Panc1 (cell line): ENCODE data around the gene HORMAD2. TPM values are rescaled to one million over a fixed set of nuclear protein-coding genes. Genes with fewer than 3 reads are reported as not detected.

Experiments used
- ATAC-seq: fragments of 200-7000 bp; cut with Tn5 transposase; 2 replicates; pipeline ENCODE4 v1.9.1; 2020; ENCODE audit warnings: mild to moderate bottlenecking, moderate library complexity
- BruUV-seq: library from RNA; stranded (reverse); fragments of 400-500 nt; replicated peaks from 2 replicates; lab custom pipeline; 2021; lab: Mats Ljungman, UMichigan
- CTCF ChIA-PET: fragments of 300-600 bp; sonication (Branson Sonifier 250); formaldehyde crosslinking; loops from one replicate; lab custom pipeline; 2022; ENCODE audit warnings: antibody characterized with exemption; lab: Charles Lee
- POLR2A ChIA-PET: fragments of 300-600 bp; sonication (Branson Sonifier 250); formaldehyde crosslinking; loops from one replicate; lab custom pipeline; 2022; ENCODE audit warnings: antibody characterized with exemption; lab: Charles Lee
- DNase-seq: peaks from one replicate; pipeline ENCODE4 v3.0.0-alpha.2; 2010; ENCODE audit warnings: low read depth, low spot score
- H3K27ac ChIP-seq: 2 replicates; pipeline ENCODE4 v1.5.1; 2011; ENCODE audit warnings: mild to moderate bottlenecking, low read length, inconsistent platforms
- H3K27me3 ChIP-seq: fragments of 200-500 bp; sonication (Bioruptor generic); 2 replicates; pipeline ENCODE4 v1.6.0; 2014; ENCODE audit warnings: low read length, inconsistent platforms; ENCODE audit not compliant: control insufficient read depth, insufficient read depth
- H3K36me3 ChIP-seq: fragments of 200-500 bp; sonication (Bioruptor generic); 2 replicates; pipeline ENCODE4 v1.5.1; 2014; ENCODE audit warnings: inconsistent platforms, mild to moderate bottlenecking, low read length, moderate library complexity; ENCODE audit not compliant: control insufficient read depth, insufficient read depth
- H3K4me1 ChIP-seq: 2 replicates; pipeline ENCODE4 v1.5.1; 2011; ENCODE audit warnings: inconsistent platforms, mild to moderate bottlenecking, low read length, moderate library complexity; ENCODE audit not compliant: control insufficient read depth, insufficient read depth
- H3K4me3 ChIP-seq, 2 experiments: 2 replicates each; pipeline ENCODE4 v1.5.1; 2011 to 2012; ENCODE audit warnings: low read depth in 2 of 2, low read length in 2 of 2, mild to moderate bottlenecking in 2 of 2, inconsistent platforms in 1 of 2, moderate library complexity in 1 of 2
- H3K9me3 ChIP-seq: fragments of 200-500 bp; sonication (Bioruptor generic); 2 replicates; pipeline ENCODE4 v1.5.1; 2014; ENCODE audit warnings: low read depth, mild to moderate bottlenecking, inconsistent platforms, low read length, moderate library complexity; ENCODE audit not compliant: control insufficient read depth, insufficient read depth
- CTCF ChIP-seq: fragments of 450-650 bp; IDR thresholded peaks from 2 replicates; pipeline ENCODE4 v1.5.1; 2017; ENCODE audit warnings: mild to moderate bottlenecking
- POLR2AphosphoS5 ChIP-seq: IDR thresholded peaks from 2 replicates; pipeline ENCODE4 v1.6.1; 2012; ENCODE audit warnings: mild to moderate bottlenecking, low read depth, low read length, moderate library complexity
- REST ChIP-seq, 2 experiments: IDR thresholded peaks; 2 replicates each; pipeline ENCODE4 v1.6.1; 2011 to 2012; ENCODE audit warnings: low read depth in 2 of 2, control low read depth in 1 of 2, low read length in 1 of 2, mild to moderate bottlenecking in 1 of 2, moderate library complexity in 1 of 2; ENCODE audit not compliant: insufficient read depth in 1 of 2
- SIN3A ChIP-seq: IDR thresholded peaks from 2 replicates; pipeline ENCODE4 v1.6.1; 2012; ENCODE audit warnings: low read depth, mild to moderate bottlenecking, low read length, moderate library complexity, borderline replicate concordance; ENCODE audit not compliant: insufficient read depth
- TCF7L2 ChIP-seq: IDR thresholded peaks from 2 replicates; pipeline ENCODE4 v1.6.1; 2011; ENCODE audit warnings: mild to moderate bottlenecking, low read depth, low read length, inconsistent platforms
- in situ Hi-C: cut with HindIII; loops from 2 replicates; pipeline ENCODE4 v1.10.0; 2016; ENCODE audit warnings: low sequenced_read_pairs, low pct_unique_long_range_greater_than_20kb
- intact Hi-C: fragments of 100-400 bp; cut with micrococcal nuclease; formaldehyde crosslinking; loops from one replicate; pipeline ENCODE4 v1.10.0; 2022; ENCODE audit not compliant: unreplicated experiment
- total RNA-seq: library from RNA; stranded (reverse); gene quantifications from one replicate; pipeline ENCODE4 v1.2.1, GENCODE V29; 2021; ENCODE audit not compliant: unreplicated experiment

The HORMAD2 gene
- total RNA-seq, 1 experiment from 2014 or later: not detected

DNA sequence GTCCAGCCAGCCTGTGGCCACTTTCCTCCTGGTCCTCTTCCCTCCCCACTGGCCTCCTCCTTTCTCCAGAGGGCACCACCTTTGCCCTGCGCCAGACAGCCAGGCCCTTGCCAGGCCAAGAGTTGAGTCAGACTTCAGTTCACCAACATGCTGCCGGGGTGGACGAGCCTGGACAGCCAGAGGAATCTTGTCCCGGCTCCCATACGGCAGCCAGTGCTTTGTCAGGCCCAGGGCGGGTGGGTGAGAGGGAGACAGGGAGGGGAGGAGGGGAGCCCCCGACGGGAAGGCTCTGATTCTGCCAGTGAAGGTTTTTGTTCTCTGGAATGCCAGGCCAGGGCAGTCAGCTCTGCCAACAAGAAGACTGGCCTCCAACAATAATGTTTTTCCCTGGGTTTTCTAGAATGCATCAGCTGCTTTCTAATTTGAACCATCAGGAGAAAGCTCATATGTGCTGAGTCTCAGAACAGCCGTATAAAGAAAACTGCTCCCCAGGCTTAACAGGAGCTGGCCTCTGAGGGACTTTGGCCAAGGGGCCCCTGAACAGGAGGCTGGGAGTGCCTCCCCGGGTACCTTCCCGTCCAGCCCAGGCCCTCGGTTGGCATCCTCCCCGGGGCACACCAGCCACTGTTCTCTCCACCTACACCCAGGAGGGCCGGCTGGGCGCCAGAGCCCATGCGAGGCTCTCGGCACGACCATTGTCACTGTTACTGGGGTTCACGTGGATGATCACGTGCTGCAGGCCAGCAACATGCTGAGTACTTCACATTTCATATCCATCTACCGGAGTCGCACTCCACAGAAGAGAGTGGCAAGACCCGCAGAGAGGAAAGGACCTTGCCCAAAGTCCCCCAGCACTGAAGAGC lies 137.7 kb downstream of the HORMAD2 start:
- ATAC-seq (no peak), DNase-seq (no peak)
- ChIA-PET POLR2A (no interaction called here), CTCF (interaction anchor here (0.7 kb wide), 1 partner anchor 108 kb away, joined by 6 read pairs; no protein-coding TSS in a partner anchor)
- intact Hi-C loops (no loop called here), in situ Hi-C loops (no loop called here)
- Histone ChIP-seq H3K9me3 (no peaks in the 10 kb centered on the region), H3K4me1 (peaks cover 26% of the 10 kb centered on the region), H3K36me3 (no peaks in the 10 kb centered on the region), H3K27ac (peak overlapping the region; percentile 89), H3K27me3 (no peaks in the 10 kb centered on the region), H3K4me3 (no peak overlapping the region)
- TF ChIP-seq POLR2AphosphoS5: no peak
- TF ChIP-seq REST (IDR thresholded peaks at IDR 0.05; ENCODE audit: insufficient read depth in 1 of 2, low read depth in 2 of 2, low read length in 1 of 2): no peak
- no peak for TF ChIP-seq CTCF
- TF ChIP-seq TCF7L2: no peak
- no peak for TF ChIP-seq SIN3A
- BruUV-seq: no TSS peak

DNA sequence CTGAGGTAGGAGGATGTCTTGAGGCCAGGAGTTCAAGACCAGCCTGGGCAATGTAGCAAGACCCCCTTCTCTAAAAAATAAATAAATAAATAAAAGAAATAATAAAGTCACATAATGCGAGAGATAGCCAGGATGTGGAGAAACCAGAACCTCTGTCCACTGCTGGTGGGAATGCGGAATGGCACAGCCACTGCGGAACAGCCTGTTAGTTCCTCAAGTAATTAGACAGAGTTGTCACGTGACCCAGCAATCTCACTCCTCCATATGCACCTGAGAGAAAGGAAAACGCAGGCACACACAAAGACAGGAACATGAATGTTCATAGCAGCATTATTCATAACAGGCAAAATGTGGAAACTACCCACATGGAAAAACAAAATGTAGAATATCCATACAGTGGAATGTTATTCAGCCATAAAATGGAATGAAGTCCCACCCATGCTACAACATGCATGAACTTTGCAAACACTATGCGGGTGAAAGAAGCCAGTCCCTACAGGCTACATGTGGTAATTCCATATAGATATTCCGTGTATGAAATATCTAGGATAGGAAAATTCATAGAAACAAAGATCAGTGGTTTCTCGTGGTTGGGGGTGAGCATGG lies 138.9 kb downstream of the HORMAD2 start:
- DNase-seq: no peak
- no peak overlapping the region for H3K4me3 ChIP-seq
- intact Hi-C loops (no loop called here), in situ Hi-C loops (no loop called here)
- no peak for ATAC-seq
- POLR2A ChIA-PET: no interaction called here
- H3K27me3 ChIP-seq: no peaks in the 10 kb centered on the region
- CTCF ChIA-PET: no interaction called here
- H3K27ac ChIP-seq: peak overlapping the region; percentile 89
- no TSS peak for BruUV-seq
- peaks cover 29% of the 10 kb centered on the region for H3K4me1 ChIP-seq
- TF ChIP-seq REST (IDR thresholded peaks at IDR 0.05; ENCODE audit: insufficient read depth in 1 of 2, low read depth in 2 of 2, low read length in 1 of 2) (no peak), POLR2AphosphoS5 (no peak), CTCF (no peak), SIN3A (no peak), TCF7L2 (no peak)
- no peaks in the 10 kb centered on the region for H3K36me3 ChIP-seq
- no peaks in the 10 kb centered on the region for H3K9me3 ChIP-seq
